HTR-8/SVneo (cell line): ENCODE results near the gene WWP2.
"Not testable (repeated sequence)": the region's sequence is repeated elsewhere in the genome, so short reads cannot be mapped to it uniquely, and the experiment has no call there.

ENCODE experiments used
- DNase-seq: peaks from one replicate; pipeline ENCODE4 v3.0.0; 2011; ENCODE audit warnings: low spot score, mixed read lengths; ENCODE audit not compliant: insufficient read length
- FAIRE-seq: peaks from 2 replicates; lab custom pipeline; 2011; peaks lifted over from hg19 to GRCh38; lab: Jason Lieb, UNC

Gene WWP2

DNA sequence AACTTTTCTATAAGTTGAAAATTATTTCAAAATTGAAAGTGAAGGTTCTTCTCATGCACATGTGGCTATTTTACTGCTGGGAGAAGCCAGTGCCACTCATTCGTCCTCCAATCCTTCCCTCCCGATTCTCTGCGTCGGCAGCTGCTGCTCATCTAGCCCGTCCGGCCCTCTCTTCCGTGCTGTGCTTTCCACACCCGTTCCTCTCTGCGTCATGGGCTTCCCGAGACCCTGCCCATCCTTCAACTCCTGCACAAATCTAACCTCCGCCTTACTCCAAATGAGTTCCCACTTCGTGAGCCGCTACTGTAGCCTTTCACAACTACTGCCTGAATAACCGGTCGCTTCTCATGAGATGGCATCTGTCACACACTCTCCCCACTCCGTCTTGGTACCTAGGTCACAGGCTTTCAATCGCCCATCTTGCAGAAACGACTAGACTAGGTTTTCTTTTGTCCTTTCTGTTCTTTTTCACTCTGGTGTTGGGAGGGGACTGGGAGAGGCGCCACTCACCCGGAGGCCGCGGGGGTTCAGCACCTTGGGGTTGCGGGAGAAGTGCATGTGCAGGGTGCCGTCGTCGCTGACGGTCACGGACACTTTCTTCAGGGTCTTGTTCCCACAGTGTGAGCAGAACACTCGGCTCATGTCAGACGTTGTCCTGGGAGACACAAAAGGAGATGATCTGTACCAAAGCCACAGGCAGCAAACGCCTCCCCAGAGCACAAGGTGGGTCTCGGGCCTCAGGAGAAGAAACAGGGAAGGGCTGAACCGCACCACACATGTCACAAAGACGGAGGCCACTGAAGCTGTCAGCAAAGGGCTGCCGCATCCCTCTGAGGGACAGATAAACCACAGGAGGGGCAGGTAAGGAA lies 17.5 kb upstream of the WWP2 start:
- DNase-seq (no peak), FAIRE-seq (no peak)

DNA sequence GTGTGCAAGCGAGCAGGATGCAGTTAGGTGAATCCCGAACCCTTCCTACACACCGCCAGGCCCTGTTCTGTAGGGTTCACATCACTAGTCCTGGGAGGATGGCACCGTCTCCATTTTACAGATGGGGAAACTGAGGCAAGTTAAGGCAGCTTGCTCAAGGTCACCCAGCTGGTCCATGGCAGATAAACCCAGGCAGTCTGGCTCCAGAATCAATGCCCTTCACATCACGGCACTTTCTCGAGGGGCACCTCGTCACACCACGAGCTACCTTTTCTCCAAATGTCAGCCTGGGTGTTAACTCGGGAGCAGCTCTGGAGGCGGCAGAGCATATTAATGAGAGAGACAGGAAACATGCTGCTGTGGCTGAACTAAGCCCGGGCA lies 16.9 kb upstream of the WWP2 start:
- FAIRE-seq (no peak), DNase-seq (no peak)

DNA sequence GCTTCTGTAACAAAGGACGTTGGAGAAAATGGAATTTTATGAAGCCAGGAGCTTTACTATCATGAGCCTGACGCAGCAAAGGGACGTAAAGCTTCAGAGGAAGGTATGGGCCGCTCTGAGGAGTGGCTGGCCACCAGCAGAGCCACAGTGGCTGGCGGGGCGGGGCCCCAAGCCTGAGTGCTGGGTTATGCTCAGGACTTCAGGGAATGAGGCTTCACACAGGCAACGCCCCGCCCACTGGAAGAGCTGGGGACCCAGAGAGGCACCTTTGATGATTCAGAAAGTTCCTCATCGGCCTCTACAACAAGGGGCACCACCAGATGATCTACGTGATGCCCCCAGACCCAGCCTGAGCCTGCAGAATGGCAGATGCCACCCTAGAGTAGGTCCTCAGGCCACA lies 16.2 kb upstream of the WWP2 start:
- FAIRE-seq, result no peak
- DNase-seq, result no peak

DNA sequence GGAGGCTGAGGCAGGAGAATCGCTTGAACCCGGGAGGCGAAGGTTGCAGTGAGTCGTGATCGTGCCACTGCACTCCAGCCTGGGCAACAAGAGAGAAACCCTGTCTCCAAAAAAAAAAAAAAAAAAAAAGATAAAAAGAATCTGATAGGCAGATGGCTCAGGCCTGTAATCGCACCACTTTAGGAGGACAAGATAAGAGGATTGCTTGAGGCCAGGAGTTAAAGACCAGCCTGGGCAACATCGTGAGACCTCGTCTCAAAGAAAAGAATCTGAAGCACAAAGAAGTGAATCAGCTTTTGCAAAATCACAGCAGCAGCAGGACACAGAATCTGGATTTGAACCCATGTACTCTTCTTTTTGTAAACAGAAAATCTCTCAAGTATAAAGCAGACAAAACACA lies 15.0 kb upstream of the WWP2 start:
- FAIRE-seq, result no peak

DNA sequence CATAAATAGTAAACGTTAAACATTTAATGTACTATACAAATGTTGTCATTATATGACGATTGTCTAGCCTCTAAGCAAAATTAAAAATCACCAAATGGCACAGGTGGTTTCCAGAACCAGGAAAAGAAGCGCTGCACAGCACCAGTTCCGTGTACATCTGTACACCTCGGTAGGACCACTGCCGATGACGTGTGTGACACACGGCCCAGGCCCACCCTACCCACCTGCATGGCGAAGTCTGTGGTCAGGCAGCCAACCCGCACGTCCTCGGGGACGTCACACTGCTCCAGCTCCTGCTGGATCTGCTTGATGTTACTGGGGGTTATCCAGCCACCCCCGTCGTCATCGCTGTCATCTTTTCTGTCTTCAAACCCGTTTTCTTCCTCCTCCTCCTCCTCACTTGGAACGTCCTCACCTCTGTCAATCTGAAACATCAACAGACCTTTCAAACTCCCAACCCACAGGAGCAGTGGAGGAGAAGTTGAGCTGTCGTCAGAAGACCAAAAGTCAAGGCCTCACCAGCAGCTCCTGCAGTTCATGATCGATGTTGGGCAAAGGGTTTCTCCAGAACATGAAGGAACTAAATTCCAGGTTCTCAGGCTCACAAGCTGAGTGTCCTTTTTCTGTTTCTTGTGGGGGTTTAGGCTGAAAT lies 13.3 kb upstream of the WWP2 start:
- FAIRE-seq (no peak), DNase-seq (no peak)

More for the DNA sequence above, 15.0 kb upstream of the WWP2 start:
- no peak for DNase-seq

DNA sequence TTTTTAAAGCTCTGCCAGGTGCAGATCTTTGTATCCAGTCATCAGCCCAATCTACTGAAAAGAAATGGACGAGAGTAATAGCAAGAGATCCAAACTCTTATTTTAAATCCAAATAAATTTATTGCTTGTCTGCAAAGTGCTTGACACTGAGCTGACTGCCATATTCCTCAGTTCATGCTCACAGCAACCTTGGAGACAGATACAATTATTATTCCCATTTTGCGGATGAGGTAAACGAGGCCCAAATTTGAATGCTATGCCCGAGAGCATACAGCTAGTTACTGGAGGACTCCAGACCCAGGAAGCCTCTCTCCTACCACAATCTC lies 8.0 kb upstream of the WWP2 start:
- FAIRE-seq (no peak), DNase-seq (no peak)

DNA sequence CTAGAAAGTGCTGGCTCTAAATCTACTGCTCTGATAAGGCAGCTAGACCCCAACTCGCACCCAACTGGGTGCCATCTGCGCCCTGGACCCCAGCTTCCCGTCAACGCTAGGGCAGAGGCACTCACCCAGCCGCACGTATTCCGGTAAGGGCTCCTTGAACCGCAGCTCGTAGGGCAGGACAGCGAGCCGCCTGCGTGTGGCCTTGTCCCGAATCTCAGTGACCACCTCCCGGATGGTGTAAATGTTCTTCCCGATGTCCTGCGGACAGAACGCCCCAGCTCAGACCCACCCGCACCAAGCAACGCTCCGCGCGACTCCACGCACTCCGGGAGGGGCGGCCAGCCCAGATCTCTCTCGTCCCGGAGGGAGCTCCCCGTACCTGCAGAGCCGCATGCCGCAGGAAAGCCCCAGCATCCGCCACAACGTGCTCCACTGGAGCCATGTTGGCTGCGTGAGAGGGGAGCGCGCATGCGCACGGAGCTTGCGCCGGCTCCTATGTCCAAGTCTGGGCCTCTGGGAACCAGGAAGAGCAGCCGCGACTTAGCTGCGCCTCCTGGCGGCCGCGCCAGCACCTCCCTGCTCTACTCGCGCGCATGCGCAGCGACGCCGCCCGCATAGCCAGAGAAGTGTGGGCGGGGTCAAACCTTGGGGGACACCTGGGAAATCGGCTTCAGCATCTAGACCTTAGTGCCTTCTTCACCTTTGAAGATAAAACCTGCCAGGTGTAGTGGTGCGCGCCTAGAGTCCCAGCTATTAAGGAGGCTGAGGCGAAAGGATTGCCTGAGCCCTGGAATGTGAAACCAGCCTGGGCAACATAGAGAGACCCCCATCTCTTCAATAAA lies 7.4 kb upstream of the WWP2 start, which contains the start of gene NOB1:
NOB1 (minus strand) TSS at position 458 of the 842 bp plus-strand sequence; CDS start at position 442, 16 bp downstream.
- FAIRE-seq (peak; percentile 99), DNase-seq (peak; percentile 99)

DNA sequence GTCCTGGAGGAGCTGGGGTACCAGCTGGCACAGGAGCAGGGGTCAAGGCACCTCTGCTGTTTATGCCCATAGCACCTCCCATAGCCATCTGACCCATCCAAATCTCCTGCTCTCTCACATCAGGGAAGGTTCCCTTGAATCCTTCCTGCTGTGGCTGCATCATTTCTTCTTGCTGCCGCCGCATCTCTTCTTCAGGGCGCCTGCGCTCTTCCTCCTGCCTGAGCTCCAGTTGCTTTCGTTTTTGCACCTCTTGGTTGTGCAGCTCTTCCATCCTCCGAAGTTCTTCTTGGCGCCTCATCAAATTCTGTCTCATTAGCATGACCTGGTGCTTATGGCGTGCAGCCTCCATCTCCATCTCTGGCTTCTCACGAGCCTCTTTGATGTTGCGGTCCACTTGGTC lies 5.4 kb upstream of the WWP2 start:
- FAIRE-seq, result no peak
- no peak for DNase-seq

DNA sequence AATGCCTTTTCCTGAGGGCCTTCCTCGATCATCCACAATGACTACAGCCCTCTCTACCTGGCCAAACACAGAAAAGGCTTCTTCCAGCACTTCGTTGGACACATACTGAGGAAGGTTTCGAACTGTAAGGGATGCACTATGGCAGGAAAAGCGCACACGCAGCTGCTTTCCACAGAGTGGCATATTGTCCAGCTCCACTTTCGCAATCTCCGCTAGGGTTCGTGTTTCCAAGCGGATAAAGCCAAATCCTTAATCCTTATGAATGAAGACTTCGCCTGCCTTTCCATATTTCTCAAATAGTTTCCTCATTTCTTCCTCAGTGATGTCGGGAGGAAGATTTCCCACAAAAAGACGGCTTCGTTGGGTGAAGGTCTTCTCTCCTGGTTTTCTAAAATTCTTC lies 4.8 kb upstream of the WWP2 start:
- DNase-seq, result not testable (repeated sequence)
- FAIRE-seq, result peak; percentile 28

DNA sequence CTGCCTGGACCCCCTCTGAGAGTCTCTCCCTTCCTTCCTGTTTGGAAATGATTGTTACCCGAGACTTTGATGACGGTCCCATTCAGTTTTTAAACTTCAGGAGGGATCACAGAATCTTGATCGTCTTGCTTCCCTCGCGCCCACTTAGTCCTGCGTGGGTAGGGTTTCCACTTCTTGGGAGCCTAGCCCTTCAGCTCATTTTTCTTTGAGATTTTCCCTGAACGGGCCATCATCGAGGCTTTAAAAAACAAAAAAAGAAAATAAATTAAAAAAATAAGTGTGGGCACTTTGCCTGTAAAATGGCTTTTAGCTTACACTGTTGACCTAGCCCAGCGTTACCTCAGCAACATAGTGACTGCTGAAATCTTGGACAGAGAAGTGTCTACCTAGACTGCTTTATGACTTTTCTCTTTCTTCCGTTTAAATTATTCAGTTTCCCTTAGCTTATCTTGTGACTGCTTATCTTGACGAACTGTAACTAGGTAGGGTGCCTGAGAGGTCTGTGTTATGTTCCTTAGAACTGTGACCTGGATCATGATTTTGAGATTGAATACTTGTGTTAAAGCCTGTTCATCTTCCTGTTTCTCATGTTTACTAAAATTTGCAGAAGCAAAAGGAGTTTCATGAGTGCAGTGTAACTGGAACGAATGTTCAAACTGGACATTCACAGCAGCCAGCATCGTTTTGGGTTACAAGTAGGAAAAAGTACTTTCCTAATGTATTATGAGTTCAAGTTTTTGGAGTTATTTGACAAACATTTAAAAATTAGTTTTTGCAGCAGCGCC lies 874 bp downstream of the WWP2 start:
- FAIRE-seq, result peak; percentile 55

DNA sequence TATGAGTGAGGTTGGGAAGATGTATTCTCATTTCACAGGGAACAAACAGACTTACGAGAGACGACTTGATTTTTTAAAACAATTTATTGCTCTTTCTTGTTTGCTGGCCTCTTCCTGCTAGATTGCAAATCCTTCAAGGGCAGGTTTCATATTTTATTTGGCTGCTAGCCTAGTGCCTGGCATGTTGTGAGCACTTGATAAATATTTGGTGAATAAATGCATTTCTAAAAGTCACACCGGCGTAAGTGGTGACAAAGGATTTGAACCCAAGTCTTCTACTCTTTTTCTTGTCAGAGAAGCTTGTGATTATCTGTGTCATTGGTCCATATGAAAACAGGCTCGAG lies 1.4 kb downstream of the WWP2 start:
- FAIRE-seq (no peak), DNase-seq (no peak)

More for the DNA sequence above, 874 bp downstream of the WWP2 start:
- DNase-seq, result peak; percentile 39

DNA sequence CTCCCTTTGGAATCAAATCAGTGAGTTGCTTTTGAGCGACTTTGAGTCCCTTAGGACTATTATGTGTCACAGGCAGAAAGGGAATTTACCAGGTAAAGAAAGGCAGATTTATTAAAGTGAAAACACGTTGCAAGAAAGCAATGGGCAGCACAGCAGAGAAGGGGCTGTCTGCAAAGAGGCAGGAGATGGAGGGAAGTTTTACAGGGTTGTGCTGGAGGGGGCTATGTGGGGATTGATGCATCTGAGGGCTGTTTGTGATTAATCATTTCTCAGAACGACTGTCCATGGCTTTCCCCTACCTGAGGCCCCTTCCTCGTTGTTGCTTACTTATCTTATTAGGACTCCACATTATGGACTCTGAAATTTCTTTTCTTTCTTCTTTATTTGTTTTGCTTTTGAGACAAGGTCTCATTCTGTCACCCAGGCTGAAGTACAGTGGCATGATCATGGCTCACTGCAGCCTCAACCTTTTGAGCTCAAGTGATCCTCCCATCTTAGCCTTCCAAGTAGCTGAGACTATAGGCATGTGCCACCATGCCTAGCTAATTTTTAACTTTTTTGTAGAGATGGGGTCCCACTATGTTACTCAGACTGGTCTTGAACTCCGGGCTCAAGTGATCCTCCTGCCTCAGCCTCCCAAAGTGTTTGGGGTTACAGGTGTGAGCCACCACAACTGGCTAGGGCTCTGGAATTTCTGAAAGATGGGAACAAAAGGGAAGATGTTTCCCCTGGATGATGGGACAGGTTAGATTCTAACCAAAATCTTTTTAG lies 5.5 kb downstream of the WWP2 start:
- DNase-seq (no peak), FAIRE-seq (no peak)

DNA sequence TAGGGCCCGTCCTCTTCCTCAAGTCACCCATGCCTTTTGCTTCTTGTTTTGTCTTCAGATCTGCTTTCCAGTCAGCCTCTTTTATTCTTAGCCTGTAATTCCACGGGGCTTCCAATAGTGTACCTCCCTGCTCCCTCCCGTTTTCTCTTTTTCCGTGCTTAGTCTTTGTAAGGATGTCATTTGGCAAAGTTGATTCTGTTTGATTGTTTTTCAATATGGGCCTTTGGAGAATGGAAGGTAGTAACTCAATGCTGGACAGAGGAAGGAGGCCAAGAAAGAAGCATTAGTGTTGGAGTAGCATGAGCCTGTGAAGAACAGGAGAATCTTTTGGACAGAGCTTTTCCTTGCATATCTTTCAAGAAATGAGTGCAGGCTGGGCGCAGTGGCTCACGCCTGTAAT lies 6.5 kb downstream of the WWP2 start:
- FAIRE-seq (no peak), DNase-seq (no peak)

DNA sequence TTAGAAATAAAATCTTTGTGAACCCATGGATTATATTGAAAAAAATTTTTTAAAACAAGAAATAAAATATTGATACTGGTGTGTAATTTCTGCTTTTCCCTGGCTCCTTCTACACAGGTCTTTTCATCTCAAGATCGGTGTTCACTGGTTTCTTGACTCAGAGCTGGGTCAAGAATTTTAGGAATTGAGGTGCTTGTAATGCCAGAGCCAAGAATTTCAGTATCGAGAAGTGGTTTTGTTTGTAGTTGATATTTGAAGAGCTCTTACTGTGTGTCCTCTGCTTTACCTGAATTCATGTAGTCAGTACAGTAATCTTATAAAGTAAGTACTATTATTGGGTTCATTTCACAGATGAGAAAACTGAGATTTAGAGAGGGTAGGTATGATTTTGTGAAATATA lies 7.3 kb downstream of the WWP2 start:
- no peak for DNase-seq
- no peak for FAIRE-seq

DNA sequence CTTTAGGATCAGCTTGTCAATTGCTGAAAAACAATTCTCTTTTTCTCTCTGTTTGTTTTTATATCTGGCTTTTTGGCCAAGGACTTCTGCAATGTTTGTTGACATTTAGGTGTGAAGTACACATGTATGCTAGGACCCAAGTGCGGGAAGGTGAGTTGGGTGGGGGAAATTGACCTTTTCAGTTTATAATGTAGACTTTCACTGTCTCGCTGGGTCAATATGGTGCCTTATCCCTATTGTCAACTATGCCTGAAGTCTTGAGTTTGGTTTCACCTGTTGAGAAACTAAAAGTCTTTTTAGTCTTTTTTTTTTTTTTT lies 9.5 kb downstream of the WWP2 start:
- FAIRE-seq (no peak), DNase-seq (no peak)

DNA sequence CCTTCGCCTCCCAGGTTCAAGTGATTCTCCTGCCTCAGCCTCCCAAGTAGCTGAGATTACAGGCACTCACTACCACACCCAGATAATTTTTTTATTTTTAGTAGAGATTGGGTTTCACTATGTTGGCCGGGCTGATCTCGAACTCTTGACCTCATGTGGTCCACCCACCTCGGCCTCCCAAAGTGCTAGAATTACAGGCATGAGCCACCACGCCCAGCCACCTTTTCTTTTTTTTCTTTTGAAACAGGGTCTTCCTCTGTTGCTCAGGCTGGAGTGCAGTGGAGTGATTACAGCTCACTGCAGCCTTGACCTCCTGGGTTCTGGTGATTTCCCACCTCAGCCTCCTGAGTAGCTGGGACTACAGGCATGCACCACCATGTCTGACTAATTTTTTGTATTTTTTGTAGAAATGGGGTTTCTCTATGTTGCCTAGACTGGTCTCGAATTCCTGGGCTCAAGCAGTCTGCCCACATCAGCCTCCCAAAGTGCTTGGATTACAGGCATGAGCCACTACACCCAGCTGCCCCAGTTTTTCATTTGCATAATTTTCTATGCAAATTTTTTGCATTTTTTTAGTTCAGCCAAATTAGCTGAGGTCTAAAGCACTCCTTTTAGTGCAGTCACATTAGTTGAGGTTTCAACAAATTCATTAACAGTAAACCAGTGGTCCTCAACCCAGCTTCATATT lies 11.3 kb downstream of the WWP2 start:
- FAIRE-seq (no peak), DNase-seq (no peak)

DNA sequence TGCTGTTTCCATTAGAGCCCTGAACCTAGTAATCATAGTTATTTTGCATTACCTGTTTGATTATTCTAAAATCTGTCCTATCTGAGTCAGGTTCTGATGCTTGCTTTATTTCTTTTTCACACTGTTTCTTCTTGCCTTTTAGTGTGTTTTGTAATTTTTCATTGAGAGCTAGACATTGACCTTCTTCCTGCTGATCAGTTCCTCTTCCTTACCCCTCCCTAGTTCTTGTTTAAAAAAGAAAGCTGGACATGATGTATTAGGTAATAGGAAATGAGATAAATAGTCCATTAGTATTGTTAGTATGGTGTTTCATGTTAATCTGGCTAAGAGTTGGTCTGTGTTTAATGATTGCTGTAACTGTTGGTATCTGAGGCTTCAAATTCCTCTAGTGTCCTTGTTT lies 13.4 kb downstream of the WWP2 start:
- no peak for DNase-seq
- FAIRE-seq, result no peak

DNA sequence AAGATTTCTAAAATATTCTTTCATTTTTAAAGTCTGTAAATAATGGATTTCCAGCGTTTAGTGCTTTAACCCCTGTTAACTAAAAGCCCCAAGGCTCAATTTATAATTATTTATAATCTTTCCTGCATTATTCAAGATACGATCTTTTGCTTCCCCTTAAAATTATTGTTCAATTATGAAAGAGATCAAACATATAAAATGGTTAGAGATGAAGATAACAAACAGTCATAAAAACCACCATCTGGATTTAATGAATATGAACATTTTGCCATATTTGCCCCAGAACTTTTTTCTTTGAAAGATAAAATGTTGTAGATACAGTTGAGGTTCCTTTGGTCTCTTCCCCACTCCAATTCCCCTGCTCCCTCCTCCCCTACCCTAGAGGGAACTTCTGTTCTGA lies 17.6 kb downstream of the WWP2 start:
- DNase-seq, result no peak
- FAIRE-seq, result no peak

DNA sequence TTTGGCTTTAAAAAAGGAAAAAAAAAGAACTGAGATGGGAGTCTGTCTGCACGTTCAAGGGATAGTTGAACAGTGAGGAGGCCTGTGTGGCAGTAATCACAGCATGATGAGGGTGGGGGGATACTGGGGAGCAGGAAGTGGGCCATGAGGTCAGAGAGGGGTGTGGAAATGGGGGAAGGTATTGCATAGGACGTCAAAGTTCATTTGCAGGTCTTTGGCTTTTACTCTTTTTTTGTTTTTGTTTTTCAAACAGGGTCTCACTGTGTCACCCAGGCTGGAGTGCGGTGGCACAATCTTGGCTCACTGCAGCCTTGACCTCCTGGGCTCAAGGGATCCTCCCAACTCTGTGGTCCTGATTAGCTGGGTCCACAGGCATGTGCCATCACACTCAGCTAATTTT lies 19.0 kb downstream of the WWP2 start:
- FAIRE-seq (peak; percentile 33), DNase-seq (no peak)
